IMR-90 (cell line): ENCODE measurements around the gene TMEM63B. TPM values are rescaled to one million over a fixed set of nuclear protein-coding genes. Genes with fewer than 3 reads are reported as not detected.

ENCODE experiments used
- ATAC-seq: fragments of 200-7000 bp; cut with Tn5 transposase; 2 replicates; pipeline ENCODE4 v1.9.1; 2020; ENCODE audit warnings: low read depth, mild to moderate bottlenecking, moderate library complexity
- BruUV-seq: library from RNA; stranded (reverse); fragments of 400-500 nt; replicated peaks from 2 replicates; lab custom pipeline; 2021; lab: Mats Ljungman, UMichigan
- CTCF ChIA-PET: fragments of 300-600 bp; formaldehyde crosslinking; extraction: SDS; loops from one replicate; lab custom pipeline; 2021; ENCODE audit warnings: antibody characterized with exemption; lab: Yijun Ruan, JAX
- POLR2A ChIA-PET: fragments of 300-600 bp; sonication (Branson Sonifier 250); formaldehyde crosslinking; loops from one replicate; lab custom pipeline; 2022; ENCODE audit warnings: antibody characterized with exemption; ENCODE audit not compliant: unreplicated experiment; lab: Charles Lee
- DNase-seq: peaks from one replicate; pipeline ENCODE4 v3.0.0; 2013
- H2AFZ ChIP-seq: replicated peaks from 2 replicates; pipeline ENCODE3; 2013; ENCODE audit warnings: low read length, mild to moderate bottlenecking; ENCODE audit not compliant: poor library complexity
- H2AK5ac ChIP-seq: 2 replicates; pipeline ENCODE4 v1.6.1; 2013; ENCODE audit warnings: low read depth, low read length, inconsistent platforms
- H2AK9ac ChIP-seq: replicated peaks from 2 replicates; pipeline ENCODE3; 2013; ENCODE audit warnings: mild to moderate bottlenecking, low read depth, low read length, moderate library complexity; ENCODE audit not compliant: poor library complexity
- H2BK120ac ChIP-seq: 2 replicates; pipeline ENCODE4 v1.6.1; 2013; ENCODE audit warnings: low read depth, low read length, inconsistent platforms
- H2BK15ac ChIP-seq: 3 replicates; pipeline ENCODE4 v1.6.1; 2013; ENCODE audit warnings: low read depth, low read length, inconsistent platforms
- H2BK20ac ChIP-seq: 2 replicates; pipeline ENCODE4 v1.6.1; 2013; ENCODE audit warnings: low read depth, mild to moderate bottlenecking, inconsistent platforms, low read length, moderate library complexity
- H2BK5ac ChIP-seq: 2 replicates; pipeline ENCODE4 v1.6.1; 2013; ENCODE audit warnings: mild to moderate bottlenecking, low read depth, low read length, inconsistent platforms; ENCODE audit not compliant: poor library complexity, severe bottlenecking
- H3K14ac ChIP-seq: replicated peaks from 2 replicates; pipeline ENCODE4 v1.6.1; 2013; ENCODE audit warnings: low read depth, low read length, inconsistent platforms
- H3K18ac ChIP-seq: 2 replicates; pipeline ENCODE4 v1.6.1; 2013; ENCODE audit warnings: low read depth, low read length, control low read depth
- H3K23ac ChIP-seq: 2 replicates; pipeline ENCODE4 v1.6.1; 2013; ENCODE audit warnings: low read depth, low read length, inconsistent platforms
- H3K27ac ChIP-seq: 2 replicates; pipeline ENCODE4 v1.5.1; 2013; ENCODE audit warnings: mild to moderate bottlenecking, control low read depth, low read length; ENCODE audit not compliant: insufficient read depth
- H3K27me3 ChIP-seq: 2 replicates; pipeline ENCODE4 v1.6.1; 2013; ENCODE audit warnings: low read length; ENCODE audit not compliant: control insufficient read depth, insufficient read depth
- H3K36me3 ChIP-seq: 2 replicates; pipeline ENCODE4 v1.6.1; 2013; ENCODE audit warnings: low read length, mixed read lengths; ENCODE audit not compliant: control insufficient read depth, insufficient read depth
- H3K4ac ChIP-seq: 2 replicates; pipeline ENCODE4 v1.6.1; 2013; ENCODE audit warnings: low read depth, low read length, inconsistent platforms
- H3K4me1 ChIP-seq: 2 replicates; pipeline ENCODE4 v1.6.1; 2013; ENCODE audit warnings: low read length, mixed read lengths; ENCODE audit not compliant: control insufficient read depth, insufficient read depth
- H3K4me2 ChIP-seq: 2 replicates; pipeline ENCODE4 v1.6.1; 2013; ENCODE audit warnings: low read depth, mild to moderate bottlenecking, control low read depth, low read length, moderate library complexity
- H3K4me3 ChIP-seq: 2 replicates; pipeline ENCODE4 v1.5.1; 2013; ENCODE audit warnings: low read depth, mild to moderate bottlenecking, control low read depth, low read length, moderate library complexity; ENCODE audit not compliant: insufficient read depth
- H3K56ac ChIP-seq: 2 replicates; pipeline ENCODE4 v1.6.1; 2013; ENCODE audit warnings: low read length, inconsistent platforms; ENCODE audit not compliant: insufficient read depth; ENCODE audit errors: extremely low read depth
- H3K79me1 ChIP-seq, 2 experiments: 2 replicates each; pipeline ENCODE4 v1.6.1; 2013; ENCODE audit warnings: low read length in 2 of 2, inconsistent platforms in 1 of 2, low read depth in 1 of 2
- H3K9ac ChIP-seq: 2 replicates; pipeline ENCODE4 v1.6.1; 2013; ENCODE audit warnings: low read depth, low read length, control low read depth
- H3K9me1 ChIP-seq: 2 replicates; pipeline ENCODE4 v1.6.1; 2013; ENCODE audit warnings: low read length, inconsistent platforms; ENCODE audit not compliant: insufficient read depth
- H3K9me3 ChIP-seq: 2 replicates; pipeline ENCODE4 v1.6.1; 2013; ENCODE audit warnings: low read length; ENCODE audit not compliant: control insufficient read depth, insufficient read depth
- H4K20me1 ChIP-seq: 2 replicates; pipeline ENCODE4 v1.6.1; 2013; ENCODE audit warnings: low read length, inconsistent platforms; ENCODE audit not compliant: insufficient read depth
- H4K5ac ChIP-seq: 2 replicates; pipeline ENCODE4 v1.6.1; 2013; ENCODE audit warnings: mild to moderate bottlenecking, low read depth, low read length, control low read depth
- H4K8ac ChIP-seq, 2 experiments: 2 replicates each; pipeline ENCODE4 v1.6.1; 2013; ENCODE audit warnings: low read depth in 2 of 2, low read length in 2 of 2, control low read depth in 1 of 2, inconsistent platforms in 1 of 2
- H4K91ac ChIP-seq: 2 replicates; pipeline ENCODE4 v1.6.1; 2013; ENCODE audit warnings: low read depth, low read length, inconsistent platforms; ENCODE audit not compliant: insufficient read depth
- MXI1 ChIP-seq: IDR thresholded peaks from 2 replicates; pipeline ENCODE4 v1.6.1; 2012; ENCODE audit warnings: low read depth, mild to moderate bottlenecking, low read length, moderate library complexity, borderline replicate concordance
- WGBS, 2 experiments: methylation state at CpG; one replicate each; pipeline versions ENCODE4 v1.1.5 to v1.1.7; 2013; ENCODE audit warnings: missing lambda C conversion rate in 2 of 2; ENCODE audit not compliant: insufficient read length in 1 of 2; ENCODE audit errors: extremely low coverage in 2 of 2; 5-methylcytosine and 5-hydroxymethylcytosine counted together
- dilution Hi-C: fragments of 300-500 bp; cut with HindIII; formaldehyde crosslinking; loops from one replicate; pipeline ENCODE4 v1.14.3; 2018; ENCODE audit warnings: low sequenced_read_pairs; ENCODE audit not compliant: unreplicated experiment
- in situ Hi-C: fragments of 300-500 bp; cut with MboI; formaldehyde crosslinking; loops from 3 replicates; pipeline ENCODE4 v1.14.3; 2019; ENCODE audit warnings: low sequenced_read_pairs, inconsistent platforms, mixed read lengths
- intact Hi-C: fragments of 100-400 bp; cut with micrococcal nuclease; formaldehyde crosslinking; loops from 2 replicates; pipeline ENCODE4 v1.10.0; 2022
- polyA plus RNA-seq, 3 experiments: library from polyadenylated mRNA; depleted of rRNA; stranded (reverse); fragments of >200 nt; gene quantifications; 2 replicates each; pipeline ENCODE4 v1.2.3, GENCODE V29; 2012; ENCODE audit warnings: low replicate concordance in 1 of 3
- total RNA-seq: library from RNA; depleted of rRNA; stranded (reverse); fragments of >200 nt; gene quantifications from 2 replicates; pipeline ENCODE4 v1.2.3, GENCODE V29; 2012
- TF ChIP-seq, protein P1 (sequence below): fragments of 150-350 bp; IDR thresholded peaks from 2 replicates; pipeline ENCODE4 v1.6.1; 2016; ENCODE audit warnings: low read depth, mild to moderate bottlenecking, low read length, moderate library complexity, borderline replicate concordance

The TMEM63B gene
- total and polyA plus RNA-seq, 2 of the 4 experiments (the other 2 are of a cell fraction): 12.2 to 42.6 TPM

DNA sequence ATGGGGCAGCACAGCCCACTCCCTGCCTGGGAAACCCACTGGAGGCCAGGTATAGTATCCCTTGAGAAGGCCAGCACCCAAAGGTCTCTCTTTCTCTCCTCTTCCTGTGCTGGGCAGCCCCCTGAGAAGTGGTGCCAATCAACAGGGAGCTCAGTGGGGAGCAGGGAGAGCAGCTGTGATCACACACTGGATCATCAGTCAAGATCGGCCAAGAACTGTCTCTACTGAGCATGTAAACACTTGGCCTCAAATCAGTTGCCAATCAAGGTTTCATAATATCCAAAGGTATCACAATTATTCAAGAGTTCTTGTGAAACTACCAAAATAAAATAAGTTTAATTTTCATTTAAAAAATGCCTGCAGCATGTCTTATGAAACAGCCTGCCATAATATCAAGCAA is 18.9 kb upstream of the TMEM63B start:
- Histone ChIP-seq H3K4me1 (peaks cover 14% of the 10 kb centered on the region), H3K9me1 (peaks cover 27% of the 10 kb centered on the region; the same call in 1 of the 2 replicates), H2BK15ac (no peak overlapping the region), H4K20me1 (peaks cover 43% of the 10 kb centered on the region), H3K18ac (no peak overlapping the region), H3K4me3 (no peak overlapping the region), H2AK9ac (no peak overlapping the region), H3K36me3 (peaks cover 53% of the 10 kb centered on the region), H4K8ac (no peak overlapping the region), H3K9ac (no peak overlapping the region), H3K56ac (no peak overlapping the region), H2BK5ac (no peak overlapping the region), H4K91ac (no peak overlapping the region), H3K14ac (no peak overlapping the region), H3K27me3 (no peaks in the 10 kb centered on the region), H2BK120ac (no peak overlapping the region), H3K4ac (no peak overlapping the region), H3K4me2 (no peak overlapping the region), H2AK5ac (no peak overlapping the region), H3K79me1 (peaks cover 36 to 70% of the 10 kb centered on the region in 2 experiments), H2AFZ (no peak overlapping the region), H3K27ac (no peak overlapping the region), H4K5ac (no peak overlapping the region), H3K23ac (no peak overlapping the region), H3K9me3 (no peaks in the 10 kb centered on the region), H2BK20ac (no peak overlapping the region)
- dilution Hi-C loops (no loop called here), in situ Hi-C loops (loop anchor here (5.0 kb wide), 1 partner anchor 129 kb away; no protein-coding TSS in a partner anchor), intact Hi-C loops (no loop called here)
- DNase-seq (no peak), ATAC-seq (no peak)
- CTCF ChIA-PET: no interaction called here
- TF ChIP-seq MXI1: no peak
- TF ChIP-seq, protein P1, sequence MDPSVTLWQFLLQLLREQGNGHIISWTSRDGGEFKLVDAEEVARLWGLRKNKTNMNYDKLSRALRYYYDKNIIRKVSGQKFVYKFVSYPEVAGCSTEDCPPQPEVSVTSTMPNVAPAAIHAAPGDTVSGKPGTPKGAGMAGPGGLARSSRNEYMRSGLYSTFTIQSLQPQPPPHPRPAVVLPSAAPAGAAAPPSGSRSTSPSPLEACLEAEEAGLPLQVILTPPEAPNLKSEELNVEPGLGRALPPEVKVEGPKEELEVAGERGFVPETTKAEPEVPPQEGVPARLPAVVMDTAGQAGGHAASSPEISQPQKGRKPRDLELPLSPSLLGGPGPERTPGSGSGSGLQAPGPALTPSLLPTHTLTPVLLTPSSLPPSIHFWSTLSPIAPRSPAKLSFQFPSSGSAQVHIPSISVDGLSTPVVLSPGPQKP: no peak
- POLR2A ChIA-PET: no interaction called here
- BruUV-seq: no TSS peak
- WGBS, 2 experiments: 57% methylated on average over 1 of the region's 1 CpG; no CpG with 5 or more reads in 1 of the 2 experiments
